Mesodermal cell (in vitro differentiated cells): ENCODE data around the gene HEXD.

Experiments used
- H3K27ac ChIP-seq: 2 replicates; pipeline ENCODE4 v1.7.0; 2013; ENCODE audit warnings: mild to moderate bottlenecking, low read depth, low read length, moderate library complexity; ENCODE audit not compliant: severe bottlenecking
- H3K36me3 ChIP-seq: 2 replicates; pipeline ENCODE4 v1.7.1; 2013; ENCODE audit warnings: mild to moderate bottlenecking, low read length, moderate library complexity; ENCODE audit not compliant: control insufficient read depth, insufficient read depth
- H3K4me1 ChIP-seq: one replicate; pipeline ENCODE4 v1.7.1; 2013; ENCODE audit warnings: mild to moderate bottlenecking, low read length; ENCODE audit not compliant: insufficient read depth, control insufficient read depth, poor library complexity, severe bottlenecking
- H3K4me3 ChIP-seq: 2 replicates; pipeline ENCODE4 v1.7.0; 2013; ENCODE audit warnings: low read length, control low read depth, mild to moderate bottlenecking; ENCODE audit not compliant: insufficient read depth, poor library complexity, severe bottlenecking; ENCODE audit errors: extremely low read depth
- H3K9me3 ChIP-seq: 2 replicates; pipeline ENCODE4 v1.7.1; 2013; ENCODE audit warnings: mild to moderate bottlenecking, low read length, moderate library complexity; ENCODE audit not compliant: control insufficient read depth
- WGBS, 2 experiments: methylation state at CpG; one replicate each; pipeline ENCODE4 v1.1.5; 2013; ENCODE audit warnings: missing lambda C conversion rate in 2 of 2; ENCODE audit not compliant: insufficient coverage in 2 of 2; 5-methylcytosine and 5-hydroxymethylcytosine counted together

HEXD gene

DNA sequence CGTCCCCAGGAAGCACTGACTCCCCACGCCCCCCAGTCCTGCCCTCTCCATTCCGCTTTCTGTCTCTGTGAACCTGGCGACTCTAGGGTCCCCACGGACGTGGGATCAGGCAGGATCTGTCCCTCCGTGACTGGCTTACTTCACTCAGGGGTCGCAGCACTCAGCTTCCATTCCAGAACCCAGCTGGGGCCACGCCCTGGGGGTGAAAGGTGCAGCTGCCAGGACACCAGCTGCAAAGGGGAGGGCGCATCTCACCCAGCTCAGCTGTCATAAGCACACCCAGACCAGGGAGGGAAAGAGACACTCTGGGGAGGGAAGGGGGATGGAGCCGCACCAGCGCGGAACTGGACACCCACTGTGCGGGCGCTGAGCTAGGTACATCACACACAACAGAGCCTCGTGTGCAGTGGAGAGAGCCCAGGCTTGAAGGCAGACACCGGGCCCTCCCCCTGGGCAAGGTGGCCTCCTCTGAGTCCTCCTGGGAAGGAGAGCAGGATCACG lies 18.5 kb upstream of the HEXD start:
- Histone ChIP-seq H3K4me1 (no peaks in the 10 kb centered on the region), H3K9me3 (no peaks in the 10 kb centered on the region), H3K36me3 (peaks cover 13% of the 10 kb centered on the region), H3K27ac (no peak overlapping the region), H3K4me3 (no peak overlapping the region)
- WGBS, 2 experiments, result 88 to 95% methylated on average over 13 to 16 of the region's 18 CpGs

DNA sequence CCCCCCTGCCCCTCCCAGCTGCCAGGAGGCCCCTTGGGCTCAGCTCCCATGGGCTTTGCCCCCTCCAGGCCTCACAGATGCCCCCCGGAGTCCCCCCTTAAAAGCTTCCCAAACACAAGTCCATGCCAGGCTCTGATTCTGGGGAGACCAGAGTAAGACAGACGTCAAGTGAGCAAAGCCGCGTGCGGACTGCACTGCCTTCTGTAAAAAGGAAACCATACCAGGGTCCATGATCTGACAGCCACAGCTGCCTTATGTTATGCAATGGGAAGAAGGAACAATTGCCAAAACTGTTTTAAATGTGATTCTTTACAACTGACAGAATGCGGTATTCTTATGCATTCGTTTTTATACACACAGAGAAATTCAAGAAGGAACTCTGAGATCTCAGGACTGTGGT lies 17.9 kb upstream of the HEXD start:
- H3K4me1 ChIP-seq, result no peaks in the 10 kb centered on the region
- H3K4me3 ChIP-seq, result no peak overlapping the region
- no peaks in the 10 kb centered on the region for H3K9me3 ChIP-seq
- 96% methylated on average over 6 of the region's 7 CpGs; no CpG with 5 or more reads in 1 of the 2 experiments for WGBS, 2 experiments
- H3K27ac ChIP-seq, result no peak overlapping the region
- H3K36me3 ChIP-seq, result peaks cover 13% of the 10 kb centered on the region

DNA sequence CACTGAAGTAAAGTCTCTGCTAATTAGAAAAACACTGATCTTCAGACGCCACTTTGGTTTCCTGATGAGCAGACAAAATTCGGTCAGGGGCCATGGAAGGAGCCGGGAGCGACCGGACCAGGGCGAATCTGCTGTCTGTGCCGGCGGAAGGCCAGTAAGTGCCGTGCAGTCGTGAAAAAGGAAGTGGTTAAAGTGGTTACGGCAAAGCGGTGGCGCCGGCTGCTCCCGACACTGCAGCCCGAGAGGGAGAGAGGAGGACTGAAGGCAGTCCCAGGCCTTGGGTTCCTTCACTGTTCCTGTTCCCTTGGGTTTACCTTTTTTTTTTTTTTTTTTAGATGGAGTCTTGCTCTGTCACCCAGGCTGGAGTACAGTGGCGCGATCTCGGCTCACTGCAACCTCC lies 17.3 kb upstream of the HEXD start:
- H3K9me3 ChIP-seq, result no peaks in the 10 kb centered on the region
- H3K36me3 ChIP-seq, result peaks cover 13% of the 10 kb centered on the region
- 92 to 98% methylated on average over 8 to 15 of the region's 19 CpGs for WGBS, 2 experiments
- no peaks in the 10 kb centered on the region for H3K4me1 ChIP-seq
- H3K27ac ChIP-seq, result no peak overlapping the region
- H3K4me3 ChIP-seq, result no peak overlapping the region

DNA sequence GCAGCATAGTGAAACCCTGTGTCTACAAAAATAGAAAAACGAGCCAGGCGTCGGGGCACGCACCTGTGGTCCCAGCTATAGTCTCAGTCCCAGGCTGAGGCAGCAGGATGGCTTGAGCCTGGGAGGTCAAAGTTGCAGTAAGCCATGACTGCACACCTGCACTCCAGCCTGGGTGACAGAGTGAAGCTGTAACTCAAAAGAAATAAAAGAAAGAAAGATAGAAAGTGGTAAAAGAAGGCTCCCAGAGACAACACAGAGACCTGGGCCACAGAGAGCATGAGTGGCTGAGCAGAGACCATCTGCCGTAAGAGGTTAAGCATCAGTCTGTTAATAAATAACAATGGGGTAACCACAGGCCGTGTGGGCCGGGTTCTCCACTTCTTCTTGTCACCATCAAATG lies 15.3 kb upstream of the HEXD start:
- Histone ChIP-seq H3K36me3 (peaks cover 19% of the 10 kb centered on the region), H3K4me1 (no peaks in the 10 kb centered on the region), H3K4me3 (no peak overlapping the region), H3K27ac (no peak overlapping the region), H3K9me3 (no peaks in the 10 kb centered on the region)
- WGBS, 2 experiments, result 96 to 100% methylated on average over 5 to 7 of the region's 7 CpGs

DNA sequence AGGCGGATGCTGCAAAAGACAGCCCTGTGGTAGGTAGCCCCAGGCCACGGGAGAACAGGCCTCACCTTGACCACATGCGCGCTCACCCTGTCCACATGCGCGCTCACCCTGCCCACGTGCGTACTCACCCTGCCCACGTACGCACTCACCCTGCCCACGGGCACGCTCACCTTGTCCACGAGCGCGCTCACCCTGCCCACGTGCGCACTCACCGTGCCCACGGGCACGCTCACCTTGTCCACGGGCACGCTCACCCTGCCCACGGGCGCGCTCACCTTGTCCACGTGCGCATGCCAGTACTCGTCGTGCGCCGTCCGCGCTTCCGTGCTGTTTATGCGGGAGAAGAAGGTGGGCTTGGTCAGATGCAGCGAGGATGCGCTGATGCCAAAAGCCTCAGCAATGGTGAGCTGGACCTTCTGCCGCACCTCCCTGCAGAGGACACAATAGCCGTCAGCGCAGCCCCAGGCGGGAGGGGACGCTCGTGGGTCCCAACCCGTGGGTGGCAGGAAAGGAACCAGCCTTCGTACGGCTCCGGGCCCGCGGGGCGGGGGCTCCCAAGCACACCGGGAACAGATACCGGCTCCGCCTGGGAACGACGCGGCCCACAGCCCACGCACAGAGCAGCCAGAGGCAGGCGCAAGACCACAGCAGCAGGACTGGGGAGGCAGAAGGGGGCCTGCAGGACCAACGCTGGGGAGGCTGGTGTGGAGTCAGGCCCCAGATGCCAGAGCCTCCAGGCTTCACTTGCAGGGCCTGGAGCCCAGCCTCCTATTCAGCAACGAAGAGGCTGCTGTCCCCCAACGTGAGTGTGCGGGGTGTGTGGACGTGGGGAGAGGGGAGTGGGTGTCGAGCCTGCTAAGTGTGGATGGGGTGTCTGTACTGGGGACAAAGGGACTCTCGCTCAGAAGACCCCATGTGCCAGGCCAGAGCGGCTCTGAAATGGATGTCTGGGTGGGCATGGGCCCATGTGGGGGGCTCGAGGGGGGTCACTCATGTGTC lies 14.2 kb upstream of the HEXD start:
- no peaks in the 10 kb centered on the region for H3K4me1 ChIP-seq
- H3K9me3 ChIP-seq, result no peaks in the 10 kb centered on the region
- no peak overlapping the region for H3K27ac ChIP-seq
- 95 to 97% methylated on average over 48 to 67 of the region's 67 CpGs for WGBS, 2 experiments
- peaks cover 19% of the 10 kb centered on the region for H3K36me3 ChIP-seq
- no peak overlapping the region for H3K4me3 ChIP-seq

DNA sequence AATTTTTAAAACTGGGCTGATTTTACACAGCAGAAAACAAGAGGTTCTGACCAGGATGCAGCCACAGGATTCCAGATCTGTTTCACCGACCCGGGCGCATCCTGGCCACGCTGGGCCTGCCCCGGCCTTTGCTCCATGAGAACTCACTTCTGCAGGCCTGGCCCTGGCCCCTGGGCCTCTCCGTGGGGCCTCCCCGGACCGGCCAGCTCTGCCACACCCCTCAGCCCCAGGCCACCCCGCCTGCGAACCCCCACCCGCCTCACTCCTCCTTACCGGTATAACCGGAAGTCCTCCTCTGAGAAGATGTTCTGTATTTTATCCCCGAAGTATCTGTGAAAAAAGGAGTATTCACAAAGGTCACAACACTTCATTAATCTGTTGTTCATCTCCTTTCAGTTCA lies 13.1 kb upstream of the HEXD start:
- Histone ChIP-seq H3K27ac (no peak overlapping the region), H3K36me3 (peaks cover 18% of the 10 kb centered on the region), H3K4me1 (no peaks in the 10 kb centered on the region), H3K9me3 (no peaks in the 10 kb centered on the region), H3K4me3 (no peak overlapping the region)
- WGBS, 2 experiments, result 96 to 98% methylated on average over 11 of the region's 14 CpGs

DNA sequence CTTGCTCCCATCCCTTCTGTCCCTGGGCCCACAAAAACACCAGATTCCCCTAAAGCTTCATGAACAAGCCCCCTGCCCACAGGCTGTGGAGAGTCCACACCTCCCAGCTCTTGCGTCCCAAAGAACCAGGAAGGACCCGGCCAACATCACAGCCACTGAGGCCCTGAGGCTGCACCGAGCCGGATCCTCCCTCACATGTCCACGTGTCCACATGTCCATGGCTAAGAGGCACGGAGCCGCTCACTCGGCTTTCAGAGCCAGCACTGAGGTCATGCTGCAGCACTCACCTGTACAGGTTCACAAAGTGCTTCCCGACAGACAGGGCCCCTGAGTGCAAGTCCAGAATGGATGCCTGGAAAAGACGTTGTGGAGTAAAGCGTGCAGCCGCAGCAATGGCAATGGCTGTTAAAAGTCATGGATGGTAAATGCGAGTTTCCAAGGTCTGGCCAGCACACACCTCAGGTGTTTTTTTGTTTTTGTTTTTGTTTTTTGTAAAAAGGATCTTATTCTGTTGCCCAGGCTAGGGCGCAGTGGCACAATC lies 11.9 kb upstream of the HEXD start:
- H3K27ac ChIP-seq, result no peak overlapping the region
- H3K36me3 ChIP-seq, result peaks cover 14% of the 10 kb centered on the region
- H3K4me1 ChIP-seq, result no peaks in the 10 kb centered on the region
- H3K4me3 ChIP-seq, result no peak overlapping the region
- 96% methylated on average over 11 to 12 of the region's 14 CpGs for WGBS, 2 experiments
- no peaks in the 10 kb centered on the region for H3K9me3 ChIP-seq

DNA sequence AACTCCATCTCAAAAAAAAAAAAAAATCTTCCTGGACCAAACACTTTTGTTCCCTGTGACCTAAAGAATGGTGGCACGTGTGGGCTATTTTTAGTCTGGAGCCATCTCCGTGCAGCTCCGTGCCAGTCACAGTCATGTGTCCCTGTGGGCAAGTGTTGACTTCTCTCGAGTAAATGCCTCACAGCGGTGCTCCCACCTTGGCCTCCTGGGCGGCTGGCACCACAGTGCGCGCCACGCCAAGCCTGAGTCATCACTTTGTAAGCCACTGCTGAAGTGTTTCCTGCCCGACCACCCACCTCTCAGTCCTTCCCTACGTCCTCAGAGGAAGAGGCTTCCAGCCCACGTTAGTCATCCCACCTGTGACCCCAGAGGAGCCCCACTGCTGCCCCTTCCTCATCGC lies 10.9 kb upstream of the HEXD start:
- H3K27ac ChIP-seq, result no peak overlapping the region
- WGBS, 2 experiments, result 93 to 97% methylated on average over 13 of the region's 13 CpGs
- H3K36me3 ChIP-seq, result peaks cover 14% of the 10 kb centered on the region
- H3K9me3 ChIP-seq, result no peaks in the 10 kb centered on the region
- no peaks in the 10 kb centered on the region for H3K4me1 ChIP-seq
- no peak overlapping the region for H3K4me3 ChIP-seq

DNA sequence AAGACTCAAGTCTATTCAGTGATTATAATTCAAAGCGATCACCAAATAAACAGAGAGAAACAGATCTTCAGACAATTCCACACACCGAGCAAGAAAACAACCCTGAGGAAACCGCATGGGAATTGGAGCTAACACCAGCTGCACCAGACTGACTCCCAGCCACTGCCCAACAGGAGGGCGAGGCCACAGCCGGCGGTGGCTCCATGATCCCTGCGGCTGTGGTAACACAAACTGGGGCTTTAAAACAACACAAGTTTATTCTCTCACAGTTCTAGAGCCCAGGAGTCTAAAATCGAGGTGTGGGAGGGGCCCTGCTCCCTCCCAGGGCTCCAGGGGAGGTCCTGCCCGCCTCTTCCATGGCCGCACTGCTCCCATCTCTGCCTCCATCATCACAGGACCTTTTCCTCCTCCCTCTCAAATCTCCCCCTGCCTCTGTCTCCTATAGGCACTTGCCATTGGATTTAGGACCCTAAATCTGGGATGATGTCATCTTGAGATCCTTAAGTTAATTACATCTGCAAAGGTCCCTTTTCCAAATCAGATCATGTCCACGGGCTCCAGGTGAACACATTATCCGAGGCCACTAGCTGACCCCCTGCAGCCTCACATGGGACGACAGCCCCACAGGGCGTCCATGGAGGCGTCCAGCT lies 9.7 kb upstream of the HEXD start:
- no peak overlapping the region for H3K27ac ChIP-seq
- no peak overlapping the region for H3K4me3 ChIP-seq
- peaks cover 13% of the 10 kb centered on the region for H3K36me3 ChIP-seq
- H3K9me3 ChIP-seq, result no peaks in the 10 kb centered on the region
- H3K4me1 ChIP-seq, result no peaks in the 10 kb centered on the region
- WGBS, 2 experiments, result 91 to 95% methylated on average over 13 to 15 of the region's 15 CpGs

DNA sequence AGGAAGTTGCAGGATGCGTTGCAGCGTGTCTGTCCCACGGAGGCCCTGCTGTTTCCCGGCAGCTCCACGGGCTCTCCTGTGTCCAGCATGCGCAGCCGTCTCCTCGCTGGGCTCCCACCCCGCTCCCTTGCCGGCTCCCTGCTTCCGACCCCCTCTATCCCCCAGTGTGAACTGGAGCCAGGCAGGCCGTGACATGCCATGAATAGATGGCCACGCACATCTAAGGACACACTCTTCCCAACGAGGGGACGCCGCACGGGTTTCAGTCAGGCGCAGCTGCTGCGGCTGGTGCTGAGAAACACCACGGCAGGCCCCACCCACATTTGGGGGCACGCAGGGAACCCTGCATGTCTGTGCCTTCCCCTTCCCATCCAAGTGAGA lies 9.2 kb upstream of the HEXD start:
- Histone ChIP-seq H3K36me3 (peaks cover 10% of the 10 kb centered on the region), H3K4me1 (no peaks in the 10 kb centered on the region), H3K9me3 (no peaks in the 10 kb centered on the region), H3K27ac (no peak overlapping the region), H3K4me3 (no peak overlapping the region)
- WGBS, 2 experiments, result 95% methylated on average over 20 of the region's 21 CpGs
